Measurements from ENCODE around the gene ERMN.

Gene ERMN

DNA sequence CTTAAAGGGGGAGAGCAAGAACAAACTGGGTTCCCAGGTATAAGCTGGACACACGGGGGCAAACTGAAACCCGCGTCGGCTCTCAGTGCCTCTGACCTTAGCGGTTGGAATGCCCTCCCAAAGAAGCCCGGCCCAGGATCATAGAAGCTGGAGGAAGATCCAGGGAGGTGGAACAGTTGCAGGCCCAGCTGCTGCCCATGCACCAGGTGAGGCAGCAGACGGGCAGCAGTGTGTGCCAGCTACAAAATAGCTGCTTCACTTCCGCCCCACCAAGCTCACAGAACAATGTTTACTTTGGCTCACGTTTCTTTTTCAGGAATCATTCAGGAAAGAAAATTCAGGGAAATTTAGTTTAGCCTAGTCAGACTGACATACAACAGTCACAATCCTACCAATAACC is 3.9 kb upstream of the ERMN start:
- no peak for DNase-seq (ENCODE audit: low spot score)

DNA sequence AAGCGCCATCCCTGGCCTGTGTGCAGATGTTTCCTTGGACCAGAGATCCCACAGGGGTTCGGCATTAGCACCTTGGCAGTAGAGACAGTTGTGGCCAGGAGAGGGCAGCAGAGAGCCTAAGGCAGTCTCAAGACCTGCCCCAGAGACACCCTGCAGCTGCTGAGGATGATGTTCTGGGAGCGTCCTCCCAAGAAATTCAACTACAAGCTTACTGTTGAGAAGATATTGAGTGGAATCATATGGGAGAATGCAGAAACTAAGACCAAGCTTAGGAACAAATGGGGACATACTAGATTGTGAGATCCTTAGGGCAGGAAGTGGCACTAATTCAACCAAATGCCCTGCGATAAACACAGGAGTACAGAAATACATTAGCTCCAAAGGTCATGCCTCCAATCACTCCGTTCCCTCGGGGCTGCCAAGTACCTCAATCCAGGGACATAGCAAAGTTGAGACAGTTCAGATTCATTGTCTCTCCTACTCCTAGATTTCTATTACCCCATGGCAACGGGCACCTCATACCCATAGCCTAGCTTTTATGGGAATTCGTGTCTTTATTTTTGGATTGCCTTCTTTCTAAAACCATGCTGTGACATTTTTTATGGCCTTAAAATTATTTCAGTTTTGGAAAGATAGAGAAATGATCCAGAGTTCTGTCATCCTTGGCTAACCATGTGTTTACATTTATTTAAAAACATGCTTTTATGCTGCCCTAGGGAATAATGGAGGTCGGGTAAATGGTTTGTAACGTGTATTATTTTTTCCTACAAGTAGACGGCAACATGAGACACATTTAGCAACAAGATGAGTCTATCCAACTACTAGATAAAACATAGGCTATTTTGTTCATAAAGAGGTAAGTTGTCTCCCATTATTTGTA is 2.2 kb upstream of the ERMN start:
- peak; percentile 59 for DNase-seq (ENCODE audit: low spot score)

DNA sequence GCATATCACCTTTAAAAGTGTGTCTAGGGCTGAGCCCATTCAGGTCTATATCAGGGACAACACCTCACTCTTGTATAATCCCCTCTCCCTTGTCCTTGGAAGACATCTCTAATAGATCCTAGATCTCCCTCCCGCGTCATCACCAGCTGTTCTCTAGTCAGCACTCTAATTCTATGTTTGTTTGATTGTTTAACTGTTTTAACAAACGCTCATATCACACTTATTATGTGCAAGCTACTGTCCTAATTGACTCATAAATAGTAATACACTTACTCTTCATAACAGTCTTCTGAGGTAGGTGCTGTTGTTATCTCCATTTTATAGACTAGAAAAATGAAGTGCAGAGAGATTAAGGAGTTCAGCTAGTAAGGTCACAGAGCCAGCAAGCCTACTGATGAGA is 1.6 kb upstream of the ERMN start:
- no peak for DNase-seq (ENCODE audit: low spot score)

DNA sequence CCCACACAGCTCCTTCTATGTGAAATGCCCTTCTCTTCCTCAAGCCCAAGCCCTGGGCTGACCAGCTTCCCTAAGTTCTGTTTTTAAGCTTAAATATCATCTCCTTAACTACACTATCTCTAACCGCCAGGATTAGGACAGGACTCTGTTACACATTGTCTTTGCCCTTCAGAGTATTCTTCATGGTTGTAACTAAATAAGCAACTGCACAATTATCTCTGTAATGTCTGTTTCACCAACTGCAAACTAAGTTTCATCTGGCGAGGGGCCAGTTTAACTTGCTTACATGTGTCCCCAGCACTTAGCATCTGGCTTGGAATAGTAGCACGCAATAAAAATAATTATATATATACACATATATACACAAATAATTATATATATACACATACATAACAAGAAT is 1.1 kb upstream of the ERMN start:
- no peak for DNase-seq (ENCODE audit: low spot score)

GRCh38 chr2:157324331-157324843 is 1.2 kb downstream of the ERMN start:
- no peak for DNase-seq (ENCODE audit: low spot score)

- DNase-seq (ENCODE audit: low spot score) = no peak
These were observed 3.2 kb downstream of the ERMN start for GRCh38 chr2:157322432-157322831.

DNA sequence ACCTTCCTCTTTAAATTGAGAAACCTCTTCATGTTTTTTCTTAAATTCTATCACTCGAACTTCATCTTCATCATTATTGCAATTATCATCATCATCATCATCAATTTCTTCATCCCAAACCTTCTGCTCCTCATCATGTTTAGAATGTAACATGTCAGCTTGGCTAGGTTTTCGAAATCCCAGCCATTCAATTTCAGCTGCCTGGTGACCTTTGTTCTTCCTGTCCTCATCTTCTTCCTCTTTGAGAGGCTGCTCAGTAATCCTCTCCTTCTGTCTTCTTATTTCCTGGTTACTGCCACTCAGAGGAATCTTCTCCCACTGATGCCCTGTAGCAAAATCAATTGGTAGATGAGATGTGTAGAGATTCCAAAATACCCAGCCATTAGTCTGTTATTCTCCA is 4.2 kb downstream of the ERMN start:
- no peak for DNase-seq (ENCODE audit: low spot score)

DNA sequence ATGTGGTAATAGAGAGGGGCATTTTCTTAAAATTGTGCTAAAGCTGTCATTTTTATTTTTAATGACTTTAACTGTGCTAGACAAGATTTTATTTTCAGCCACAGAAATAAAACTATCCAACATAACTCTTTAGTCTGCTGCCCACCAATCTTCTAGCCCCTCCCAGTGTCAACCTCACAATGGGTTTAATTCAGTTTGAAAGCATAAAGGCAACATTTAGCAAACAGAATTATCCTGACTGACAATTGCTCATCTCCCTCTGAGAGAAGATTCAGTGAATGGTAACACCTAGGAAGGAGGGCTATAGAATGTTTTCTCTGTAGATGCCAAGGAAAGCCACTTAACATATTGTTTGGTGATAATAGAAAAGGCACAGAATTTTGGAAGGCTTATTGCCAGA is 5.2 kb downstream of the ERMN start:
- no peak for DNase-seq (ENCODE audit: low spot score)

GRCh38 chr2:157319795-157320194 is 5.8 kb downstream of the ERMN start:
- no peak for DNase-seq (ENCODE audit: low spot score)

- DNase-seq (ENCODE audit: low spot score) = no peak
These were observed 6.7 kb downstream of the ERMN start for GRCh38 chr2:157318884-157319283.

GRCh38 chr2:157315901-157316300 is 9.7 kb downstream of the ERMN start:
- DNase-seq (ENCODE audit: low spot score) = no peak

- DNase-seq (ENCODE audit: low spot score) = no peak
These were observed 12.6 kb downstream of the ERMN start for GRCh38 chr2:157312866-157313486.

GRCh38 chr2:157311706-157312105 is 13.9 kb downstream of the ERMN start:
- no peak for DNase-seq (ENCODE audit: low spot score)

DNA sequence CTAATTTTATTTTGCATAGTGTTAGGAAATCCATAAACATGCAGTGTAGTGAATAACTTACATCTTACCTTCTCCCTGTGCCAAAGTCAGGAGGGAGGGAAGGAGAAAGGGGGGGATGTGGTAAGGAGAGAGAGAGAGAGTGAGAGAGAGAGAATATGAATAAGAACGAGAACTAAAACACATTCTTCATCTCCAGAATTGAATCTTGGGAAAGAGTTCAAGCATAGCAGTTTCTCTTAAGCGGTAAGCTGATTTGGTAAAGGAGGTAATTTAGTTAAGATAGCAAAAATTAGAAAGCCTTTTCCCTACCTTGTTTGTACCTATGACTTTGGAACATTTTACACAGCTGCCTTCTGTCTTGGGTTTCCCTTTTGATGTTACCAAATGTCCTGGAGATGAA is 15.7 kb downstream of the ERMN start:
- DNase-seq (ENCODE audit: low spot score) = no peak

GRCh38 chr2:157307021-157307420 is 18.6 kb downstream of the ERMN start:
- DNase-seq (ENCODE audit: low spot score) = no peak

- DNase-seq (ENCODE audit: low spot score) = no peak
These were observed 19.9 kb downstream of the ERMN start for GRCh38 chr2:157305723-157306110.

DNA sequence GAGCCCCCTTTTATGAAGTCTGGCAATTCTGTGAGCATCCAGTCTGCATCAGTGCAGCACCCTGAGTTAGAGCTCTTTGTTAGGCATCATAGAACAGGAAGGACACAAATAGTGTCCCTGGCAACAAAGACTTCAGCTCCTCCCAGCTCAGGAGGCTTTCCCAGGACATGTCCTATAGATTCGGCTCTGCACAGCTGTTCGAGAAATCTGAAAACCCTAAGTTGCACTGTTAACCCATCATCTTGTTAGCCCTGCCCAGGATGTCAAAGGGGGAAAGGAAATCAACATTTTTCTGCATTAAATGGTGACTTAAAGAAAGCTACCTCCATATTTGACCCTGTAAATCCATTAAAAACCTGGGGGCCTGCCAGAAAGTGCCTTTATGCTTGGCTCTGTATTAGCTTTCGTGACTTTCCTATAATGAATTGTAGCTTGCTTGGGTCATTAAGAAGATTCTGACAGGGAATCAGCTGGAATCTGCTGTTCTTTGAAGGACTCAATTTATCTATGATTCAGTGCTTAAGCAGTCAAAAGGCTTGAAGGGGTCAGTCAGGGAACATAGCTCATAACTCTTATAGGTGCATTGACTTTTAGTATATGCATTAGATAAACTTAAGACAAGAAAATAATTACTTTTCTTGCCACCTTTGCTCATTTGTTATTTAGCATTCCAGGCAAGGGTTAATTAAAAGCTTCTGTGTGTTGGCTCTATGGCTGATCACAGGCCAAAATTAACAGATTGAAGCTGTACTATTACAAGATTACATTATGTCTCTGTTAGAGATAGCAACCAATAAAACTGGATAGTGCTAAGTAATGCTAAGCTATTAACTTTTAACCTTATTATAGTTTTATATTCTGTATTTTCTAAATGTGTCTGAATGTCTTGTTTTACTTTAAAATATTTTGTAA is 20.6 kb downstream of the ERMN start:
- no peak for DNase-seq (ENCODE audit: low spot score)

DNA sequence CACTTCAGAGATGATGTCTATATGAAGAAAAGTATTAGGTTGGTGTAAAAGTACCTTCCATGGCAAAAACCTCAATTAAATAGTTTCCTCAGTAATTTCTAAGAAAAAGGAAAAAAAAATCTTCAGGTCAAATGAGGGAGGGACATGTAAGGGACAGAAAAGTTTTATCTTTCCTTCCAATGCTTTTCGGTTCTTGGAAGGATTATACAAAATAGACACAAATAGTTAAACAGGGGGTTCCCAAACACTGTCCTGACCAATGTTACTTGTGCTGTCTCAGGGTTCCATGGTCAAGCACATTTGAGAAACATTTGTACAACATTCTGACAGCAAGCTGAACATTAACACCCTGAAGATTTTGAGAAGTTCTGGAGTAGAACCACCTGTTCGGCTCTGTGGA is 22.0 kb downstream of the ERMN start:
- DNase-seq (ENCODE audit: low spot score) = no peak

GRCh38 chr2:157302492-157303099 is 23.0 kb downstream of the ERMN start:
- DNase-seq (ENCODE audit: low spot score) = peak; percentile 44

GRCh38 chr2:157301307-157301706 is 24.3 kb downstream of the ERMN start:
- DNase-seq (ENCODE audit: low spot score) = no peak

GRCh38 chr2:157296958-157297357 is 28.7 kb downstream of the ERMN start:
- DNase-seq (ENCODE audit: low spot score) = no peak

GRCh38 chr2:157296490-157296889 is 29.1 kb downstream of the ERMN start:
- no peak for DNase-seq (ENCODE audit: low spot score)
